IMR-90 (cell line): ENCODE results near the gene FXYD3. TPM values are rescaled to one million over a fixed set of nuclear protein-coding genes. Genes with fewer than 3 reads are reported as not detected.

Source experiments
- ATAC-seq: fragments of 200-7000 bp; cut with Tn5 transposase; 2 replicates; pipeline ENCODE4 v1.9.1; 2020; ENCODE audit warnings: low read depth, mild to moderate bottlenecking, moderate library complexity
- BruUV-seq: library from RNA; stranded (reverse); fragments of 400-500 nt; replicated peaks from 2 replicates; lab custom pipeline; 2021; lab: Mats Ljungman, UMichigan
- CTCF ChIA-PET: fragments of 300-600 bp; formaldehyde crosslinking; extraction: SDS; loops from one replicate; lab custom pipeline; 2021; ENCODE audit warnings: antibody characterized with exemption; lab: Yijun Ruan, JAX
- POLR2A ChIA-PET: fragments of 300-600 bp; sonication (Branson Sonifier 250); formaldehyde crosslinking; loops from one replicate; lab custom pipeline; 2022; ENCODE audit warnings: antibody characterized with exemption; ENCODE audit not compliant: unreplicated experiment; lab: Charles Lee
- DNase-seq: peaks from one replicate; pipeline ENCODE4 v3.0.0; 2013
- H2AFZ ChIP-seq: replicated peaks from 2 replicates; pipeline ENCODE3; 2013; ENCODE audit warnings: low read length, mild to moderate bottlenecking; ENCODE audit not compliant: poor library complexity
- H2AK5ac ChIP-seq: 2 replicates; pipeline ENCODE4 v1.6.1; 2013; ENCODE audit warnings: low read depth, low read length, inconsistent platforms
- H2AK9ac ChIP-seq: replicated peaks from 2 replicates; pipeline ENCODE3; 2013; ENCODE audit warnings: mild to moderate bottlenecking, low read depth, low read length, moderate library complexity; ENCODE audit not compliant: poor library complexity
- H2BK120ac ChIP-seq: 2 replicates; pipeline ENCODE4 v1.6.1; 2013; ENCODE audit warnings: low read depth, low read length, inconsistent platforms
- H2BK15ac ChIP-seq: 3 replicates; pipeline ENCODE4 v1.6.1; 2013; ENCODE audit warnings: low read depth, low read length, inconsistent platforms
- H2BK20ac ChIP-seq: 2 replicates; pipeline ENCODE4 v1.6.1; 2013; ENCODE audit warnings: low read depth, mild to moderate bottlenecking, inconsistent platforms, low read length, moderate library complexity
- H2BK5ac ChIP-seq: 2 replicates; pipeline ENCODE4 v1.6.1; 2013; ENCODE audit warnings: mild to moderate bottlenecking, low read depth, low read length, inconsistent platforms; ENCODE audit not compliant: poor library complexity, severe bottlenecking
- H3K14ac ChIP-seq: replicated peaks from 2 replicates; pipeline ENCODE4 v1.6.1; 2013; ENCODE audit warnings: low read depth, low read length, inconsistent platforms
- H3K18ac ChIP-seq: 2 replicates; pipeline ENCODE4 v1.6.1; 2013; ENCODE audit warnings: low read depth, low read length, control low read depth
- H3K23ac ChIP-seq: 2 replicates; pipeline ENCODE4 v1.6.1; 2013; ENCODE audit warnings: low read depth, low read length, inconsistent platforms
- H3K27ac ChIP-seq: 2 replicates; pipeline ENCODE4 v1.5.1; 2013; ENCODE audit warnings: mild to moderate bottlenecking, control low read depth, low read length; ENCODE audit not compliant: insufficient read depth
- H3K27me3 ChIP-seq: 2 replicates; pipeline ENCODE4 v1.6.1; 2013; ENCODE audit warnings: low read length; ENCODE audit not compliant: control insufficient read depth, insufficient read depth
- H3K36me3 ChIP-seq: 2 replicates; pipeline ENCODE4 v1.6.1; 2013; ENCODE audit warnings: low read length, mixed read lengths; ENCODE audit not compliant: control insufficient read depth, insufficient read depth
- H3K4ac ChIP-seq: 2 replicates; pipeline ENCODE4 v1.6.1; 2013; ENCODE audit warnings: low read depth, low read length, inconsistent platforms
- H3K4me1 ChIP-seq: 2 replicates; pipeline ENCODE4 v1.6.1; 2013; ENCODE audit warnings: low read length, mixed read lengths; ENCODE audit not compliant: control insufficient read depth, insufficient read depth
- H3K4me2 ChIP-seq: 2 replicates; pipeline ENCODE4 v1.6.1; 2013; ENCODE audit warnings: low read depth, mild to moderate bottlenecking, control low read depth, low read length, moderate library complexity
- H3K4me3 ChIP-seq: 2 replicates; pipeline ENCODE4 v1.5.1; 2013; ENCODE audit warnings: low read depth, mild to moderate bottlenecking, control low read depth, low read length, moderate library complexity; ENCODE audit not compliant: insufficient read depth
- H3K56ac ChIP-seq: 2 replicates; pipeline ENCODE4 v1.6.1; 2013; ENCODE audit warnings: low read length, inconsistent platforms; ENCODE audit not compliant: insufficient read depth; ENCODE audit errors: extremely low read depth
- H3K79me1 ChIP-seq, 2 experiments: 2 replicates each; pipeline ENCODE4 v1.6.1; 2013; ENCODE audit warnings: low read length in 2 of 2, inconsistent platforms in 1 of 2, low read depth in 1 of 2
- H3K9ac ChIP-seq: 2 replicates; pipeline ENCODE4 v1.6.1; 2013; ENCODE audit warnings: low read depth, low read length, control low read depth
- H3K9me1 ChIP-seq: 2 replicates; pipeline ENCODE4 v1.6.1; 2013; ENCODE audit warnings: low read length, inconsistent platforms; ENCODE audit not compliant: insufficient read depth
- H3K9me3 ChIP-seq: 2 replicates; pipeline ENCODE4 v1.6.1; 2013; ENCODE audit warnings: low read length; ENCODE audit not compliant: control insufficient read depth, insufficient read depth
- H4K20me1 ChIP-seq: 2 replicates; pipeline ENCODE4 v1.6.1; 2013; ENCODE audit warnings: low read length, inconsistent platforms; ENCODE audit not compliant: insufficient read depth
- H4K5ac ChIP-seq: 2 replicates; pipeline ENCODE4 v1.6.1; 2013; ENCODE audit warnings: mild to moderate bottlenecking, low read depth, low read length, control low read depth
- H4K8ac ChIP-seq, 2 experiments: 2 replicates each; pipeline ENCODE4 v1.6.1; 2013; ENCODE audit warnings: low read depth in 2 of 2, low read length in 2 of 2, control low read depth in 1 of 2, inconsistent platforms in 1 of 2
- H4K91ac ChIP-seq: 2 replicates; pipeline ENCODE4 v1.6.1; 2013; ENCODE audit warnings: low read depth, low read length, inconsistent platforms; ENCODE audit not compliant: insufficient read depth
- BHLHE40 ChIP-seq: fragments of 150-350 bp; IDR thresholded peaks from 2 replicates; pipeline ENCODE4 v1.6.1; 2016; ENCODE audit warnings: mild to moderate bottlenecking, low read depth, low read length
- CEBPB ChIP-seq: IDR thresholded peaks from 2 replicates; pipeline ENCODE4 v1.6.1; 2012; ENCODE audit warnings: low read depth, low read length, improper control_type of control experiment
- CHD1 ChIP-seq: IDR thresholded peaks from 2 replicates; pipeline ENCODE4 v1.6.1; 2012; ENCODE audit warnings: low read depth, low read length, improper control_type of control experiment
- FOS ChIP-seq: fragments of 150-350 bp; IDR thresholded peaks from 2 replicates; pipeline ENCODE4 v1.6.1; 2016; ENCODE audit warnings: low read depth, low read length
- MAFK ChIP-seq: IDR thresholded peaks from 2 replicates; pipeline ENCODE4 v1.6.1; 2012; ENCODE audit warnings: low read depth, low read length, improper control_type of control experiment
- MAZ ChIP-seq: IDR thresholded peaks from 2 replicates; pipeline ENCODE4 v1.6.1; 2012; ENCODE audit warnings: low read depth, mild to moderate bottlenecking, low read length, improper control_type of control experiment, moderate library complexity, borderline replicate concordance
- MXI1 ChIP-seq: IDR thresholded peaks from 2 replicates; pipeline ENCODE4 v1.6.1; 2012; ENCODE audit warnings: low read depth, mild to moderate bottlenecking, low read length, moderate library complexity, borderline replicate concordance
- NFE2L2 ChIP-seq: fragments of 150-350 bp; IDR thresholded peaks from 2 replicates; pipeline ENCODE4 v1.6.1; 2016; ENCODE audit warnings: low read depth, mild to moderate bottlenecking, low read length
- RAD21 ChIP-seq: IDR thresholded peaks from 2 replicates; pipeline ENCODE4 v1.6.1; 2012; ENCODE audit warnings: low read length, improper control_type of control experiment
- RCOR1 ChIP-seq: IDR thresholded peaks from 2 replicates; pipeline ENCODE4 v1.6.1; 2012; ENCODE audit warnings: mild to moderate bottlenecking, low read length, improper control_type of control experiment; ENCODE audit not compliant: insufficient replicate concordance
- RFX5 ChIP-seq: IDR thresholded peaks from 2 replicates; pipeline ENCODE4 v1.8.0; 2012; ENCODE audit warnings: low read depth, mild to moderate bottlenecking, low read length, moderate library complexity
- SMC3 ChIP-seq: fragments of 150-350 bp; IDR thresholded peaks from 2 replicates; pipeline ENCODE4 v1.6.1; 2016; ENCODE audit warnings: low read depth, mild to moderate bottlenecking, antibody characterized with exemption, low read length, moderate library complexity
- WGBS, 2 experiments: methylation state at CpG; one replicate each; pipeline versions ENCODE4 v1.1.5 to v1.1.7; 2013; ENCODE audit warnings: missing lambda C conversion rate in 2 of 2; ENCODE audit not compliant: insufficient read length in 1 of 2; ENCODE audit errors: extremely low coverage in 2 of 2; 5-methylcytosine and 5-hydroxymethylcytosine counted together
- dilution Hi-C: fragments of 300-500 bp; cut with HindIII; formaldehyde crosslinking; loops from one replicate; pipeline ENCODE4 v1.14.3; 2018; ENCODE audit warnings: low sequenced_read_pairs; ENCODE audit not compliant: unreplicated experiment
- in situ Hi-C: fragments of 300-500 bp; cut with MboI; formaldehyde crosslinking; loops from 3 replicates; pipeline ENCODE4 v1.14.3; 2019; ENCODE audit warnings: low sequenced_read_pairs, inconsistent platforms, mixed read lengths
- intact Hi-C: fragments of 100-400 bp; cut with micrococcal nuclease; formaldehyde crosslinking; loops from 2 replicates; pipeline ENCODE4 v1.10.0; 2022
- polyA plus RNA-seq, 3 experiments: library from polyadenylated mRNA; depleted of rRNA; stranded (reverse); fragments of >200 nt; gene quantifications; 2 replicates each; pipeline ENCODE4 v1.2.3, GENCODE V29; 2012; ENCODE audit warnings: low replicate concordance in 1 of 3
- total RNA-seq: library from RNA; depleted of rRNA; stranded (reverse); fragments of >200 nt; gene quantifications from 2 replicates; pipeline ENCODE4 v1.2.3, GENCODE V29; 2012
- TF ChIP-seq, protein P1 (sequence below): fragments of 150-350 bp; IDR thresholded peaks from 2 replicates; pipeline ENCODE4 v1.6.1; 2016; ENCODE audit warnings: low read depth, mild to moderate bottlenecking, low read length, moderate library complexity, borderline replicate concordance
- TF ChIP-seq, protein P2 (sequence below): conservative IDR thresholded peaks from 2 replicates; pipeline ENCODE4 v1.5.1; 2012; ENCODE audit warnings: mild to moderate bottlenecking, low read depth, low read length, improper control_type of control experiment
- TF ChIP-seq, protein P3 (sequence below): fragments of 150-350 bp; IDR thresholded peaks from 2 replicates; pipeline ENCODE4 v1.6.1; 2017; ENCODE audit warnings: mild to moderate bottlenecking, antibody characterized with exemption, low read length, low read depth

FXYD3 gene
- total and polyA plus RNA-seq, 2 of the 4 experiments (the other 2 are of a cell fraction) = not detected

DNA sequence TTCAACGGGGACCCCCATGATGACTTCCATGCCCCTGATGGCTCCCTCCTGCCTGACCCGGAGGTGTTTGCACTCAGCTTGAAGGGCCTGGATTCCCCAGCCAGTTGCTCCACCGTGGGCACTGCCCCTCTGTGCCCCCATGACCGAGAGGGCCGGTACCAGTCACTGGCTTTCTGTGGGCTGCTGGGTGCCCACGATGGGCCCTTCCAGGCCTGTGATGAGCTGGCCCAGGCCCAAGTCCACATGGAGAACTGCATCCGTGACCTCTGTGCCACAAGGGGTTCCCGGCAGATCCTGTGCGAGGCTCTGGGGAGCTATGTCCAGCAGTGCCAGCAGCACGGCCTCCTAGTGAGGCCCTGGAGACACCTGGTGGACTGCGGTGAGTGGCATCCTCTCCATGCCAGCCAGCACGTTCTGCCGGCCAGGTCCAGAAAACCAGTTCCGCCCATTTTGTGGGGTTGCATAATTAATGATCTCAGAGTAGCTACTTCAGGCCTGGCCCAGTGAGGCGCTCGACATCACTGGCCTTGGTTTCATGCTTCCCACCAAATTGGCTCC is 34.9 kb upstream of the FXYD3 start:
- POLR2A ChIA-PET = interaction anchor here (0.5 kb wide), 1 partner anchor 207 kb away, joined by 3 read pairs; no protein-coding TSS in a partner anchor
- H3K9me1 ChIP-seq = no peaks in the 10 kb centered on the region
- peaks cover 9% of the 10 kb centered on the region for H3K27me3 ChIP-seq
- no peak overlapping the region for H3K56ac ChIP-seq
- H3K23ac ChIP-seq = no peak overlapping the region
- H2BK120ac ChIP-seq = no peak overlapping the region
- no peak overlapping the region for H2BK20ac ChIP-seq
- H3K9ac ChIP-seq = no peak overlapping the region
- H4K8ac ChIP-seq = no peak overlapping the region
- dilution Hi-C loops = no loop called here
- no peaks in the 10 kb centered on the region for H3K36me3 ChIP-seq
- WGBS, 2 experiments = 75% methylated on average over 9 of the region's 16 CpGs; no CpG with 5 or more reads in 1 of the 2 experiments
- H2AK9ac ChIP-seq = no peak overlapping the region
- no peak overlapping the region for H3K18ac ChIP-seq
- no peak overlapping the region for H4K5ac ChIP-seq
- no peaks in the 10 kb centered on the region for H3K79me1 ChIP-seq
- no peaks in the 10 kb centered on the region for H4K20me1 ChIP-seq
- H2AFZ ChIP-seq = no peak overlapping the region
- in situ Hi-C loops = no loop called here
- no TSS peak for BruUV-seq
- no peak for DNase-seq
- H3K27ac ChIP-seq = no peak overlapping the region
- CTCF ChIA-PET = no interaction called here
- no peak overlapping the region for H2BK5ac ChIP-seq
- H3K4me3 ChIP-seq = no peak overlapping the region
- no peak overlapping the region for H3K14ac ChIP-seq
- H3K4me1 ChIP-seq = no peaks in the 10 kb centered on the region
- no peaks in the 10 kb centered on the region; the same call in 1 of the 2 replicates for H3K9me3 ChIP-seq
- H2AK5ac ChIP-seq = no peak overlapping the region
- intact Hi-C loops = no loop called here
- no peak for ATAC-seq
- no peak overlapping the region for H4K91ac ChIP-seq
- no peak overlapping the region for H2BK15ac ChIP-seq
- no peak overlapping the region for H3K4ac ChIP-seq
- no peak for TF ChIP-seq RAD21
- TF ChIP-seq, protein P1, sequence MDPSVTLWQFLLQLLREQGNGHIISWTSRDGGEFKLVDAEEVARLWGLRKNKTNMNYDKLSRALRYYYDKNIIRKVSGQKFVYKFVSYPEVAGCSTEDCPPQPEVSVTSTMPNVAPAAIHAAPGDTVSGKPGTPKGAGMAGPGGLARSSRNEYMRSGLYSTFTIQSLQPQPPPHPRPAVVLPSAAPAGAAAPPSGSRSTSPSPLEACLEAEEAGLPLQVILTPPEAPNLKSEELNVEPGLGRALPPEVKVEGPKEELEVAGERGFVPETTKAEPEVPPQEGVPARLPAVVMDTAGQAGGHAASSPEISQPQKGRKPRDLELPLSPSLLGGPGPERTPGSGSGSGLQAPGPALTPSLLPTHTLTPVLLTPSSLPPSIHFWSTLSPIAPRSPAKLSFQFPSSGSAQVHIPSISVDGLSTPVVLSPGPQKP = no peak
- TF ChIP-seq RCOR1 = no peak
- no peak for TF ChIP-seq CHD1
- no peak for TF ChIP-seq NFE2L2
- TF ChIP-seq MAZ = no peak
- no peak for TF ChIP-seq RFX5
- TF ChIP-seq MXI1 = no peak
- no peak for TF ChIP-seq MAFK
- TF ChIP-seq, protein P2, sequence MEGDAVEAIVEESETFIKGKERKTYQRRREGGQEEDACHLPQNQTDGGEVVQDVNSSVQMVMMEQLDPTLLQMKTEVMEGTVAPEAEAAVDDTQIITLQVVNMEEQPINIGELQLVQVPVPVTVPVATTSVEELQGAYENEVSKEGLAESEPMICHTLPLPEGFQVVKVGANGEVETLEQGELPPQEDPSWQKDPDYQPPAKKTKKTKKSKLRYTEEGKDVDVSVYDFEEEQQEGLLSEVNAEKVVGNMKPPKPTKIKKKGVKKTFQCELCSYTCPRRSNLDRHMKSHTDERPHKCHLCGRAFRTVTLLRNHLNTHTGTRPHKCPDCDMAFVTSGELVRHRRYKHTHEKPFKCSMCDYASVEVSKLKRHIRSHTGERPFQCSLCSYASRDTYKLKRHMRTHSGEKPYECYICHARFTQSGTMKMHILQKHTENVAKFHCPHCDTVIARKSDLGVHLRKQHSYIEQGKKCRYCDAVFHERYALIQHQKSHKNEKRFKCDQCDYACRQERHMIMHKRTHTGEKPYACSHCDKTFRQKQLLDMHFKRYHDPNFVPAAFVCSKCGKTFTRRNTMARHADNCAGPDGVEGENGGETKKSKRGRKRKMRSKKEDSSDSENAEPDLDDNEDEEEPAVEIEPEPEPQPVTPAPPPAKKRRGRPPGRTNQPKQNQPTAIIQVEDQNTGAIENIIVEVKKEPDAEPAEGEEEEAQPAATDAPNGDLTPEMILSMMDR = no peak
- TF ChIP-seq, protein P3, sequence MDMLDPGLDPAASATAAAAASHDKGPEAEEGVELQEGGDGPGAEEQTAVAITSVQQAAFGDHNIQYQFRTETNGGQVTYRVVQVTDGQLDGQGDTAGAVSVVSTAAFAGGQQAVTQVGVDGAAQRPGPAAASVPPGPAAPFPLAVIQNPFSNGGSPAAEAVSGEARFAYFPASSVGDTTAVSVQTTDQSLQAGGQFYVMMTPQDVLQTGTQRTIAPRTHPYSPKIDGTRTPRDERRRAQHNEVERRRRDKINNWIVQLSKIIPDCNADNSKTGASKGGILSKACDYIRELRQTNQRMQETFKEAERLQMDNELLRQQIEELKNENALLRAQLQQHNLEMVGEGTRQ = no peak
- TF ChIP-seq BHLHE40 = no peak
- TF ChIP-seq SMC3 = no peak
- no peak for TF ChIP-seq CEBPB
- no peak for TF ChIP-seq FOS
- H3K4me2 ChIP-seq = no peak overlapping the region
